HCEC 1CT (cell line): Measurements from ENCODE around the gene CEP85L.

ENCODE experiments used
- DNase-seq: peaks from one replicate; pipeline ENCODE4 v3.0.0-alpha.2; 2017

Gene CEP85L

GRCh38 chr6:118535176-118535844 lies 116.1 kb downstream of the CEP85L start:
- no peak for DNase-seq

GRCh38 chr6:118530942-118531341 lies 120.4 kb downstream of the CEP85L start:
- no peak for DNase-seq

GRCh38 chr6:118529756-118530155 lies 121.6 kb downstream of the CEP85L start:
- no peak for DNase-seq

- no peak for DNase-seq
Observed at GRCh38 chr6:118528129-118528528, 123.3 kb downstream of the CEP85L start.

- DNase-seq = no peak
Observed at GRCh38 chr6:118525913-118526780, 125.2 kb downstream of the CEP85L start.

- DNase-seq = no peak
Observed at GRCh38 chr6:118524686-118525085, 126.7 kb downstream of the CEP85L start.

GRCh38 chr6:118523216-118523615 lies 128.2 kb downstream of the CEP85L start:
- DNase-seq = no peak

- DNase-seq = no peak
Observed at GRCh38 chr6:118522422-118522821, 129.0 kb downstream of the CEP85L start.

- no peak for DNase-seq
Observed at GRCh38 chr6:118514689-118515088, 136.7 kb downstream of the CEP85L start.

- no peak for DNase-seq
Observed at GRCh38 chr6:118511930-118512715, 139.3 kb downstream of the CEP85L start.

- peak; percentile 48 for DNase-seq
Observed at GRCh38 chr6:118509009-118509617, 142.3 kb downstream of the CEP85L start.

GRCh38 chr6:118507636-118508035 lies 143.8 kb downstream of the CEP85L start:
- no peak for DNase-seq

- DNase-seq = no peak
Observed at GRCh38 chr6:118506071-118506638, 145.2 kb downstream of the CEP85L start.

GRCh38 chr6:118505656-118506055 lies 145.7 kb downstream of the CEP85L start:
- no peak for DNase-seq

- DNase-seq = no peak
Observed at GRCh38 chr6:118504611-118505010, 146.8 kb downstream of the CEP85L start.

- DNase-seq = no peak
Observed at GRCh38 chr6:118502169-118502568, 149.2 kb downstream of the CEP85L start.

GRCh38 chr6:118501765-118502164 lies 149.6 kb downstream of the CEP85L start:
- no peak for DNase-seq

- no peak for DNase-seq
Observed at GRCh38 chr6:118501099-118501498, 150.3 kb downstream of the CEP85L start.

- no peak for DNase-seq
Observed at GRCh38 chr6:118500130-118501015, 151.0 kb downstream of the CEP85L start.

GRCh38 chr6:118495485-118496280 lies 155.7 kb downstream of the CEP85L start:
- DNase-seq = peak; percentile 33

- DNase-seq = no peak
Observed at GRCh38 chr6:118494091-118494490, 157.3 kb downstream of the CEP85L start.
